Loucy (cell line): ENCODE data around the gene CAMK2G.

Experiments used
- H2AFZ ChIP-seq: fragments of 200-600 bp; sonication (generic); 2 replicates; pipeline ENCODE4 v1.6.0; 2016; ENCODE audit warnings: antibody characterized with exemption, mild to moderate bottlenecking, low read length, moderate library complexity
- H3F3A ChIP-seq: fragments of 200-600 bp; 2 replicates; pipeline ENCODE4 v1.6.0; 2016; ENCODE audit warnings: antibody characterized with exemption, low read depth, mild to moderate bottlenecking
- H3K27me3 ChIP-seq: fragments of 200-600 bp; sonication (generic); 2 replicates; pipeline ENCODE4 v1.6.1; 2014; ENCODE audit warnings: low read length, mild to moderate bottlenecking; ENCODE audit not compliant: insufficient read depth, poor library complexity, severe bottlenecking
- H3K36me3 ChIP-seq: fragments of 200-600 bp; sonication (generic); 2 replicates; pipeline ENCODE4 v1.6.1; 2016; ENCODE audit warnings: low read length; ENCODE audit not compliant: insufficient read depth
- H3K4me1 ChIP-seq: fragments of 200-600 bp; sonication (generic); 2 replicates; pipeline ENCODE4 v1.5.1; 2014; ENCODE audit warnings: low read length, mild to moderate bottlenecking; ENCODE audit not compliant: insufficient read depth, poor library complexity, severe bottlenecking
- H3K4me2 ChIP-seq: fragments of 200-600 bp; sonication (generic); 2 replicates; pipeline ENCODE4 v1.6.0; 2014; ENCODE audit warnings: antibody characterized with exemption, low read length, low read depth, mild to moderate bottlenecking; ENCODE audit not compliant: poor library complexity, severe bottlenecking
- H3K4me3 ChIP-seq: fragments of 200-600 bp; sonication (generic); 2 replicates; pipeline ENCODE4 v1.5.1; 2014; ENCODE audit warnings: low read length, mild to moderate bottlenecking, mixed read lengths; ENCODE audit not compliant: poor library complexity, severe bottlenecking
- H3K79me2 ChIP-seq: fragments of 200-600 bp; sonication (generic); 2 replicates; pipeline ENCODE4 v1.6.1; 2014; ENCODE audit warnings: low read length; ENCODE audit not compliant: insufficient read depth
- H3K9ac ChIP-seq: fragments of 200-600 bp; sonication (generic); 2 replicates; pipeline ENCODE4 v1.6.0; 2014; ENCODE audit warnings: mild to moderate bottlenecking, low read depth, low read length, moderate library complexity; ENCODE audit not compliant: poor library complexity, severe bottlenecking
- H3K9me2 ChIP-seq: fragments of 200-600 bp; sonication (generic); replicated peaks from 2 replicates; pipeline ENCODE4 v1.6.1; 2016; ENCODE audit warnings: low read depth, low read length, mixed read lengths
- H3K9me3 ChIP-seq: fragments of 200-600 bp; sonication (generic); 2 replicates; pipeline ENCODE4 v1.6.1; 2014; ENCODE audit warnings: mild to moderate bottlenecking, antibody characterized with exemption, low read length, low read depth; ENCODE audit not compliant: insufficient read depth
- H4K20me1 ChIP-seq: fragments of 200-600 bp; sonication (generic); 2 replicates; pipeline ENCODE4 v1.6.0; 2014; ENCODE audit warnings: antibody characterized with exemption, low read length, mild to moderate bottlenecking; ENCODE audit not compliant: insufficient read depth, poor library complexity, severe bottlenecking
- CTCF ChIP-seq: fragments of 200-600 bp; sonication (generic); conservative IDR thresholded peaks from 2 replicates; pipeline ENCODE4 v1.5.1; 2014; ENCODE audit warnings: mild to moderate bottlenecking, antibody characterized with exemption, low read length
- EZH2phosphoT487 ChIP-seq: fragments of 200-600 bp; IDR thresholded peaks from 2 replicates; pipeline ENCODE4 v1.6.1; 2018; ENCODE audit warnings: antibody characterized with exemption, mild to moderate bottlenecking, moderate library complexity, borderline replicate concordance

CAMK2G gene

GRCh38 chr10:73847031-73847430 lies 27.3 kb downstream of the CAMK2G start:
- Histone ChIP-seq H3K36me3 (peaks cover 78% of the 10 kb centered on the region), H3K9ac (no peak overlapping the region), H3K79me2 (peaks cover 5% of the 10 kb centered on the region; the same call in 1 of the 2 replicates), H3K4me3 (no peak overlapping the region), H4K20me1 (peaks cover 6% of the 10 kb centered on the region), H3K4me1 (peaks cover 7% of the 10 kb centered on the region), H3K4me2 (no peak overlapping the region), H3K27me3 (no peaks in the 10 kb centered on the region), H2AFZ (no peak overlapping the region), H3F3A (no peaks in the 10 kb centered on the region; the same call in 1 of the 2 replicates), H3K9me2 (no peaks in the 10 kb centered on the region), H3K9me3 (no peaks in the 10 kb centered on the region)
- TF ChIP-seq EZH2phosphoT487 = no peak
- no peak for TF ChIP-seq CTCF

DNA sequence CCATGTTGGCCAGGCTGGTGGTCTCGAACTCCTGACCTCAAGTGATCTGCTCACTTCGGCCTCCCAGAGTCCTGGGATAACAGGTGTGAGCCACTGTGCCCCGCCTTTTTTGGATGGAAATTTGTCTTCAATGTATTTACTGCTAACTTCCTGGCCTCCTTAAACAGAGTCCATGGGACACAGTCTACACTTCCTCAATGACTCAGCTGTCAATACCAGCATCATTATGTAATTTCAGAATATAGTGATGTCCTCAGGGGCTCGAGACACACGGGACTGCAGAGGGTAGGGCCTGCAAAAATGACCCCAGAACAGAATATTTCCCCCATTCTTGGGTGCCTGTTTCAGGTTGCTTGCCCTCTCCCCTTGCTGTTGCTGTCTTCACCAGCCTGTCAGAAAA lies 31.1 kb downstream of the CAMK2G start:
- Histone ChIP-seq H4K20me1 (peaks cover 2% of the 10 kb centered on the region), H3K4me1 (no peaks in the 10 kb centered on the region), H3K9ac (no peak overlapping the region), H3K9me2 (no peaks in the 10 kb centered on the region), H3F3A (no peaks in the 10 kb centered on the region), H3K9me3 (no peaks in the 10 kb centered on the region), H3K27me3 (no peaks in the 10 kb centered on the region), H3K4me2 (no peak overlapping the region), H3K79me2 (no peaks in the 10 kb centered on the region), H3K4me3 (no peak overlapping the region), H3K36me3 (peaks cover 96% of the 10 kb centered on the region; the same call in 1 of the 2 replicates), H2AFZ (no peak overlapping the region)
- TF ChIP-seq EZH2phosphoT487 (no peak), CTCF (no peak)

GRCh38 chr10:73842349-73842748 lies 32.0 kb downstream of the CAMK2G start:
- H3K9ac ChIP-seq = no peak overlapping the region
- peaks cover 4% of the 10 kb centered on the region for H4K20me1 ChIP-seq
- H3K9me2 ChIP-seq = no peaks in the 10 kb centered on the region
- H2AFZ ChIP-seq = no peak overlapping the region
- TF ChIP-seq CTCF (no peak), EZH2phosphoT487 (no peak)
- no peak overlapping the region for H3K4me2 ChIP-seq
- H3K36me3 ChIP-seq = peaks cover 96% of the 10 kb centered on the region; the same call in 1 of the 2 replicates
- H3K79me2 ChIP-seq = no peaks in the 10 kb centered on the region
- H3K4me1 ChIP-seq = no peaks in the 10 kb centered on the region
- no peaks in the 10 kb centered on the region for H3K9me3 ChIP-seq
- H3F3A ChIP-seq = no peaks in the 10 kb centered on the region
- no peaks in the 10 kb centered on the region for H3K27me3 ChIP-seq
- no peak overlapping the region for H3K4me3 ChIP-seq
